ENCODE results near the gene AMOTL1.

DNA sequence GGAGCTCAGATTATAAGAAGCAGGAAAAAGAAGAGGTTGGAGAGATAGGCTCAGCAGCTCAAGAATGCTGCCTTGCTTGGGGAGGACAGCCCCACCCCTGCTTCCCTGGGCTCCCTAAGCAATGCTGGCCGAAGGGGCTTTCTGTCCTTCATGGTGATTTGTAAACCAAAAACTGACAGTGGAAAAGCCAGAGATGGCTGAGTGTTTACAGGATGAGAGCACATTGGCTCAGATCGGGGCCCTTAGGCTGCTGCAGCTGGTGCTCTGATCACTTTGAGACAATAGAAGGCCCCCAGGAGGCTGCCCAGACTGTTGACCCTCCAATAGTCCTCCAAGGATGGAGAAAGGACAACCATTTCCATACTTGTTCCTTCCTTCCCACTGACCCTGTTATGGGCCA is 28.8 kb upstream of the AMOTL1 start:
- TF ChIP-seq CTCF (IDR thresholded peaks at IDR 0.05) = no peak
- no peak for TF ChIP-seq EP300 (IDR thresholded peaks at IDR 0.05)
- no peak for TF ChIP-seq POLR2A (IDR thresholded peaks at IDR 0.05)

Measured in sigmoid colon (tissue), 4 donors.